Inferior parietal cortex (tissue), 1 donor: ENCODE results near the gene CDH22.

Source experiments
- DNase-seq: peaks from one replicate; pipeline ENCODE4 v3.0.0-alpha.2; 2016; ENCODE audit errors: extremely low spot score

Gene CDH22

GRCh38 chr20:46172455-46172854 is 135.8 kb downstream of the CDH22 start:
- no peak for DNase-seq

- no peak for DNase-seq
Observed at GRCh38 chr20:46171909-46172308, 136.4 kb downstream of the CDH22 start.

GRCh38 chr20:46171476-46171875 is 136.8 kb downstream of the CDH22 start:
- no peak for DNase-seq

- DNase-seq, result no peak
Observed at GRCh38 chr20:46169245-46170171, 138.8 kb downstream of the CDH22 start.

- DNase-seq, result no peak
Observed at GRCh38 chr20:46168438-46168837, 139.9 kb downstream of the CDH22 start.

GRCh38 chr20:46167080-46167479 is 141.2 kb downstream of the CDH22 start:
- no peak for DNase-seq

GRCh38 chr20:46164254-46164653 is 144.0 kb downstream of the CDH22 start:
- DNase-seq, result no peak

GRCh38 chr20:46161921-46162320 is 146.4 kb downstream of the CDH22 start:
- no peak for DNase-seq

GRCh38 chr20:46160661-46161060 is 147.6 kb downstream of the CDH22 start:
- DNase-seq, result no peak

GRCh38 chr20:46159101-46159897 is 149.0 kb downstream of the CDH22 start:
- no peak for DNase-seq

- DNase-seq, result no peak
Observed at GRCh38 chr20:46158476-46158987, 149.8 kb downstream of the CDH22 start.

- DNase-seq, result no peak
Observed at GRCh38 chr20:46157625-46158024, 150.7 kb downstream of the CDH22 start.

- DNase-seq, result no peak
Observed at GRCh38 chr20:46157076-46157592, 151.2 kb downstream of the CDH22 start.

GRCh38 chr20:46156065-46156464 is 152.2 kb downstream of the CDH22 start:
- no peak for DNase-seq

GRCh38 chr20:46154796-46155195 is 153.5 kb downstream of the CDH22 start:
- no peak for DNase-seq

- no peak for DNase-seq
Observed at GRCh38 chr20:46154305-46154704, 154.0 kb downstream of the CDH22 start.

GRCh38 chr20:46152824-46153586 is 155.3 kb downstream of the CDH22 start:
- no peak for DNase-seq

- DNase-seq, result no peak
Observed at GRCh38 chr20:46151936-46152335, 156.4 kb downstream of the CDH22 start.

- DNase-seq, result no peak
Observed at GRCh38 chr20:46150943-46151342, 157.4 kb downstream of the CDH22 start.

- no peak for DNase-seq
Observed at GRCh38 chr20:46148313-46149208, 159.7 kb downstream of the CDH22 start.

GRCh38 chr20:46145713-46146112 is 162.6 kb downstream of the CDH22 start:
- no peak for DNase-seq
